ENCODE results near the gene FBXO39.

GRCh38 chr17:6818938-6819337, 42.9 kb downstream of the FBXO39 start:
- no peak for TF ChIP-seq CTCF (IDR thresholded peaks at IDR 0.05 in 4 of 5, conservative IDR thresholded peaks at IDR 0.05 in 1 of 5)
- TF ChIP-seq POLR2A (IDR thresholded peaks at IDR 0.05), result no peak

All from gastrocnemius medialis (tissue), 4 donors.